ENCODE results near the gene PCGF6.

DNA sequence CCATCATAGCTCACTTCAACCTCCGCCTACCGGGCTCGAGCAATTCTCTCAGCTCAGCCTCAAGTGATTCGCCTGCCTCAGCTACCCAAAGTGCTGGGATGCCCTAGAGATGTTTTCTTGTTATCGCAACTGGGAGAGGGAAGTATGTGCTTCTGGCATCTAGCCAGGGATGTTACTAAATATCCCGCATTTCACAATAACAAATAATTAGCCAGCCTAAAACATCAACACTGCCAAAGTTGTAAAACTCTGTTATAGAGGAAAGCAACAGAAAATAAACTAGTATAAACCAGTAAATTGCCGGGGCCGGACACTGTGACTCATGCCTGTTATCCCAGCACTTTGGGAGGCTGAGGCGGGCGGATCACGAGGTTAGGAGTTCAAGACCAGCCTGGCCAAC is 66.8 kb downstream of the PCGF6 start:
- no peak for TF ChIP-seq POLR2A (IDR thresholded peaks at IDR 0.05; ENCODE audit: low read depth, low read length)
- no peak for TF ChIP-seq POLR2AphosphoS5 (IDR thresholded peaks at IDR 0.05; ENCODE audit: low read depth, low read length)
- TF ChIP-seq TAF1 (IDR thresholded peaks at IDR 0.05; ENCODE audit: low read depth, low read length), result no peak
- TF ChIP-seq POU2F2 (IDR thresholded peaks at IDR 0.05; ENCODE audit: low read depth, low read length), result no peak
- no peak for TF ChIP-seq SPI1 (IDR thresholded peaks at IDR 0.05; ENCODE audit: low read depth, low read length)
